Measurements from ENCODE around the gene ZMIZ1.

- TF ChIP-seq, protein P1, sequence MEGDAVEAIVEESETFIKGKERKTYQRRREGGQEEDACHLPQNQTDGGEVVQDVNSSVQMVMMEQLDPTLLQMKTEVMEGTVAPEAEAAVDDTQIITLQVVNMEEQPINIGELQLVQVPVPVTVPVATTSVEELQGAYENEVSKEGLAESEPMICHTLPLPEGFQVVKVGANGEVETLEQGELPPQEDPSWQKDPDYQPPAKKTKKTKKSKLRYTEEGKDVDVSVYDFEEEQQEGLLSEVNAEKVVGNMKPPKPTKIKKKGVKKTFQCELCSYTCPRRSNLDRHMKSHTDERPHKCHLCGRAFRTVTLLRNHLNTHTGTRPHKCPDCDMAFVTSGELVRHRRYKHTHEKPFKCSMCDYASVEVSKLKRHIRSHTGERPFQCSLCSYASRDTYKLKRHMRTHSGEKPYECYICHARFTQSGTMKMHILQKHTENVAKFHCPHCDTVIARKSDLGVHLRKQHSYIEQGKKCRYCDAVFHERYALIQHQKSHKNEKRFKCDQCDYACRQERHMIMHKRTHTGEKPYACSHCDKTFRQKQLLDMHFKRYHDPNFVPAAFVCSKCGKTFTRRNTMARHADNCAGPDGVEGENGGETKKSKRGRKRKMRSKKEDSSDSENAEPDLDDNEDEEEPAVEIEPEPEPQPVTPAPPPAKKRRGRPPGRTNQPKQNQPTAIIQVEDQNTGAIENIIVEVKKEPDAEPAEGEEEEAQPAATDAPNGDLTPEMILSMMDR (IDR thresholded peaks at IDR 0.05), result no peak
- TF ChIP-seq POLR2AphosphoS5 (IDR thresholded peaks at IDR 0.05), result no peak
- no peak for TF ChIP-seq POLR2A (IDR thresholded peaks at IDR 0.05)
These were observed 61.5 kb downstream of the ZMIZ1 start for GRCh38 chr10:79130255-79130654.
